HG02981 (cell line): ENCODE data around the gene EXOC4.

Experiments used
- ATAC-seq: cut with Tn5 transposase; IDR thresholded peaks from one replicate; pipeline ENCODE4 v1.9.1; 2021; ENCODE audit warnings: mild to moderate bottlenecking, moderate library complexity; ENCODE audit not compliant: unreplicated experiment

Gene EXOC4

DNA sequence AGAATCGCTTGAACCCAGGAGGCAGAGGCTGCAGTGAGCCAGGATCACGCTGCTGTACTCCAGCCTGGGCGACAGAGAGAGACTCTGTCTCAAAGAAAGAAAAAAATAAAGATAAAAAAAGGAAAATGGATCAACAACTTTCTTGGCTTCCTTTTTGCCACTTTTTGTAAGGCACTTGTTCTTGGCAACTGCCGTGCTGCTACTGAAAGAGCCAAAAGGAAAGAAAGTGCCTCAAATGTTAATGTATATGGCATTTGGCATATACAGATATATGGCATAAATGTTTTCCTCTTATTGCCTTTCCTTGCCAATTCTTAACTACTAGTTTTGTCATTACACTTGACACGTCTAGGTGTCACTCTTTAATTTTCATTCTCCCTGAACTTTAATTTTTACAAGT is 480.5 kb downstream of the EXOC4 start:
- ATAC-seq, result no peak

GRCh38 chr7:133735222-133735621 is 482.3 kb downstream of the EXOC4 start:
- ATAC-seq, result no peak

GRCh38 chr7:133739817-133740216 is 486.9 kb downstream of the EXOC4 start:
- ATAC-seq, result no peak

DNA sequence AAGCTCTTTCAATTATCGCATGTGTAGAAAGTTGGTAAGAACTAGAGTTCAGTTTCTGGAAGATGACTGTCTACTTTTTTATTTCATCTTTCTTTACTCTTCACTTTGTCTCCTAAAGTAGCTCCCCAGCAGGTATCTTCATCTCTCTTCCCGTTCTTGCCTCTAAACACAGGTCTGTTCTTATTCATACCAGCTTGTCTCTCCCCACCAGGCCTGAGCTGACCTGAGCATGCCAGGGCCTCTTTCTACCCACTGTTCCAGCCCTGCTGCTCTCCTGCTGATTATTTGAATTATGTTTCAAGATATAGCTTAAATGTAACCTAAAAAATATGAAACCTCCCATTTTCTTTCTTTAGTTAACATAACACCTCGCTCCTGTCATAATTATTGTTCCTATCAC is 488.2 kb downstream of the EXOC4 start:
- ATAC-seq, result no peak

DNA sequence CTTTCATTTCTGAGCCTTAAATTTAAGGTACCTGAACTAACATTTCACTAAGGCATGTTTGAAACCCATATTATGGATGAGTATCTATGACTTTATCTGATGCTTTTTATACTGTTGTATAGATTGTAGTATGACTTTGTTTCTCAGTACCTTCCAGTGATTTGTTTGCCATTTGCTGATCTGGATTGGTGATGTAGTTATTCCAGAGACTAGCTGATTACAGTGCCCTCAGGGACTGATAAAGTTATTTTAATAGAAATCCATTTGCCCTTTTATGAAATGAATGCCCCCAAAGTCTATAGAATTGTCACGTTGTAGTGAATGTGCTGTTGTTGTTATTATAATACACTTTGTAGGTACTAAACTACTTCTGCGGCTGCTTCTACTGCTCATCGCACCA is 488.8 kb downstream of the EXOC4 start:
- no peak for ATAC-seq

- no peak for ATAC-seq
Measured at GRCh38 chr7:133742709-133743538, 490.0 kb downstream of the EXOC4 start.

DNA sequence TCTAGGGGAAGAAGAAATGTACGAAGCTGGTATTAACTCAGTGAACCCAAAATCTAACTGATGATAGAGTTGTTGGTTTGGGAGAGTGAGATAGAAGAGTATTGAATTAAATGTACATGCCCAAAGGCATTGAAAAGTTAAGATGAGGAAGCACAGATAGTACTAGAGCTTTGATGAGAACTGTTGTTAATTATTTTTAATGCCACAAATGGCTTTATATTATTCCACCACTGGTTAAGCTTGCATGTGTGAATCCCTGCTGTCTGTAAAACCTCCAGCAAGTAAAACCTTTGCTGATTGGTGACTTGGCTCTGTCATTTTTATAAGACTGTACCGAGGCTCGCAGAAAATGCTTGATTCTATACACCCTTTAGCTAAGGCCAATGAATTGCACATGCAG is 491.6 kb downstream of the EXOC4 start:
- no peak for ATAC-seq

DNA sequence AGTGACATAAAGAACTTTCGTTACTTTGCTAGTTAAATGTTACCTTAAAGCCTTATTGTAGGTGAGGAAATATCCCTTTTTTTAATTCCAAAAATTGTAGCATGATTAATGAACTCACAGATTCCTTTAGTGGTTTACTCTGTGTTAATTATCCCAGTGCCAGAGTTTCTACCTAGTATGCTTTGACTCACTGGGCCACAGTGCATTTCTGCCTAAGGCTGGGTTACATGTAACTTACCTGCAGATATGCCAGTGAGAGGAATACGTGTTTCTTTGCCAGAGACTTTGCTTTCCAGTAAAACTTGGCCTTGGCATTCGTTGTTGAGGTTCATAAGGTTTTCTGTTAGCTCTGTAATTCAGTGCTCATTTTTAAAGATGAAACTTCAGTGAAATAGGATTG is 493.4 kb downstream of the EXOC4 start:
- ATAC-seq, result no peak

GRCh38 chr7:133746847-133747246 is 494.0 kb downstream of the EXOC4 start:
- no peak for ATAC-seq

- no peak for ATAC-seq
Measured at GRCh38 chr7:133748443-133749407, 495.8 kb downstream of the EXOC4 start.

GRCh38 chr7:133750287-133750686 is 497.4 kb downstream of the EXOC4 start:
- no peak for ATAC-seq

GRCh38 chr7:133751079-133751478 is 498.2 kb downstream of the EXOC4 start:
- ATAC-seq, result no peak

GRCh38 chr7:133753513-133753912 is 500.6 kb downstream of the EXOC4 start:
- no peak for ATAC-seq

- no peak for ATAC-seq
Measured at GRCh38 chr7:133754708-133755107, 501.8 kb downstream of the EXOC4 start.

DNA sequence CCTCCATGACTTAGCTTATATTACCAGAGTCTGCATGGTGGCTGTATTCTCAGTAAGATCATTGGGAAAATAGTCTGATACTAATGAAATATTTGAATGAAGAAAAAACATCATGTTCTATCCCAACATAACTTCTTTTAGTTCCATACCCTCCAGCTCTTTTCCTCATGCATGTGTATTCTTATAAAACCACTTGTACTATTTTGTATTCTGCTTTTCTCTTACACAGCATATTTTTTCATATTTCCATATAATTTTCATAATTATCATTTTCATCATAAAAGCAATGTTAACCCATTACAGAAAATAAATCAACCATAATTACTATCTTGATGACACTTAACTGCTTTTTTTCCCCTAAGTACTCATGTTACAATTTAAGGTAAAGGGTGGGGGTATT is 503.0 kb downstream of the EXOC4 start:
- no peak for ATAC-seq

DNA sequence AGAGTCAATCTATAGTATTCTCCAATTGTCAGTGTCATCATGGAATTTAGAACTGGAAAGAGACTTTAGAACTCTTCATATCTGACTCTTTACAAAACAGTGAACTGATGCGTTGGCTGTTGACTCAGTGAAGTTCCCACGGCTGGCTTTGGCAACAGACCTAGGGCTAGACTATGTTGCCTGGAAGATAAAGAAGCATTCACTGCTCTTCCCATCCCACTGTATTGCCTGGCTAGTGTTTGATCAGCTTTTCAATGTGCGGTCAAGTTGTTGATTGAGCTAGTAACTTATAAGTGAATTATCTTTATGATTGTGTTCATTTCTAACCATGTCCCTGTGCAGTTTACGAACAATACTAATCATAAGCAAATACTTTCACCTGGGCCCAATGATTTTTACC is 508.6 kb downstream of the EXOC4 start:
- ATAC-seq, result no peak

DNA sequence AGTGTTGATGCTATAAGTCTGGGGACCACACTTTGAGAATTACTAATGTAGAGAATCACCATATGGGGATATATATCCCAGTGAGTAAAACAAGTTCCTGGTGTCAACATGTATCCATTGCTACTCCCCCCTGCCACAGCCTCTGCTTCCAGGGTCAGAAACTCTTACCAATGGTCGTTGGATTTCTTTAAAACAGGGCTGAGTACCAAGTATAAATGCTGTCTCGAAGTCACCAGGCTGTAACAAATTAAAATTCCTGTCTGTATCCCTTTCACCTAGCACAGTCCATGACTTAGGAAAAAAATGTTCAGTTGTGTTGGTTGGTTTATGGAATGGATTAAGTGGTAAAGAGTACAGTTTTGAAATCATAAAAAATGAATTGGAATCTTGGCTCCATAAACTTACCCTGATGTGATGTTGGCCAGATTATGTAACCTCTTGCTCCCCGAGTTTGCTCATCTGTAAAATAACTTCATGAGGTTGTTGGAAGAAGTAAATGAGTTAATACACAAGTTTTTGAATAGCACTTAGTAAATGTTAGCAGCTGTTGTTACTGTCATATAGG is 510.3 kb downstream of the EXOC4 start:
- ATAC-seq, result no peak

GRCh38 chr7:133769668-133770067 is 516.8 kb downstream of the EXOC4 start:
- no peak for ATAC-seq

- ATAC-seq, result no peak
Measured at GRCh38 chr7:133770863-133771492, 518.1 kb downstream of the EXOC4 start.

DNA sequence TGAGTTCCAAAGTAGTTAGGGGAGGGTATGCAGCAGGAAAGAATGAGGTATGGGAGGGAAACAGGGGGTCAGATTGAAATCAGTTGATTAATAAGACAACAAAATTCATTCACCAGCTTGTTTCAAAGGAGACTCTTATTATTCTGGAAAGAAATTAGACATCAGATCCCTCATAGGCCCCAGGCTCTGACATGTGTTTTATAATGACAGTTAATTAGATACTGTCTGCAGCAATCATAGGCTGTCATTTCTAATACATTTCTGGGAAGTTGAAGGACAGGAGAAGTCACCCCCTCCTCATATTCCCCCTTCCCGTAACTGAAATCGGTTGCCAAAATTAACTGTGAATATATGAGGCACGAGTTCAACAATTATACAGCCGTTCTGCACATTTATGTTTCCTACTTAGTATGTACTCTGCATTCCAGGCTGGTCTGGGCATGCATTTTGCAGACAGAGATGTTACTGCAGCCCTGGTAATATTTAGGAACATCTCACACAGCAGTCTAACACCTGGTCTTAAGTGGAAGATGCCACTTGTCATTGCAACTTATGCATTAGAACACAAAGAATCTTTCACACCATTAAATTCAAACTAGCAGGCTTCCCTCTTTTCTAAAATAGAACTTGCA is 519.0 kb downstream of the EXOC4 start:
- no peak for ATAC-seq

- no peak for ATAC-seq
Measured at GRCh38 chr7:133773601-133774000, 520.7 kb downstream of the EXOC4 start.
